ENCODE measurements around the gene EIF3K. TPM values are rescaled to one million over a fixed set of nuclear protein-coding genes. Genes with fewer than 3 reads are reported as not detected.

Gene EIF3K
- polyA plus RNA-seq, 1 experiment: 357 TPM

- POLR2A ChIA-PET: interaction anchor here (0.5 to 1.1 kb wide), 2 partner anchors 29 to 41 kb away, joined by 5 read pairs; partner anchors contain the start of gene ACTN4
Observed at GRCh38 chr19:38617764-38618589, 1.0 kb upstream of the EIF3K start, which contains the start of gene MAP4K1. MAP4K1 (minus strand) TSS chr19:38617953; CDS start chr19:38617895, 58 bp downstream.

DNA sequence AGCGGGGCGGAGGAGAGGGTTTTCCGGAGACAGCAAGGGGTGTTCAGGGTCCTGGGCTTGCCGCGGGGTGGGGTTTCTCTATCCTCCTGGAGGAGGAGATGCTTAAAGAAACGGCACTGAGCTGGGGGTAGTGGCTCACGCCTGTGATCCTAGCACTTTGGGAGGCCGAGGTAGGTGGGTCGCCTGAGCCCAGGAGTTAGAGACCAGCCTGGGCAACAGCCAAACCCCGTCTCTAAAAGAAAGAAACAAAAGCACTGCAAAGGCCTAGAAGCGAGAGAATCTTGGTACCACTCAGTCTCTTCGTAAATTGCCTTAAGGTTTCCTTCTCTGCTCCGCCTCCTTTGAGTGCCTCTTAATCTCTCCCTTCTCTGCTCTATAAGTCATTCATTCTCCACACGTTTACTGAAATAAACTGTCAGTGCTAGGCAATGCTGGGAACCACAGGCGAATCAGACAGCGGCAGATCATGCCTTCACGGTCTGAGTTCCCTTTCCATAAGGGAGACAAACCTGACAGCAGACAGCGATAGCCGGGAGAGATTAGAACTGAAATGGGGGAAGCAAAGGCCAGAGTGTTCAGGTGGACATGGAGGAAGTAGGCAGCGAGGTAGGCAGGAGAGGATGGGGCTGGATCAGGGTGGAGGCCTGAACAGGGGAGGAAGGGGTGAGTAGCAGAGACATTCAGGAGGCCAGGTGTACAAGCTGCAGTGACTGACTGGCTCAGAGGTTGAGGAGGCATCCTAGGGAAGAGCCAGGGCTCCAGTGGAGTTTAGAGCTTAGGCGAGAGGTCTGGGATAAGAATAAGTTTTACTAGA lies 580 bp downstream of the EIF3K start:
- TF ChIP-seq, protein P1, sequence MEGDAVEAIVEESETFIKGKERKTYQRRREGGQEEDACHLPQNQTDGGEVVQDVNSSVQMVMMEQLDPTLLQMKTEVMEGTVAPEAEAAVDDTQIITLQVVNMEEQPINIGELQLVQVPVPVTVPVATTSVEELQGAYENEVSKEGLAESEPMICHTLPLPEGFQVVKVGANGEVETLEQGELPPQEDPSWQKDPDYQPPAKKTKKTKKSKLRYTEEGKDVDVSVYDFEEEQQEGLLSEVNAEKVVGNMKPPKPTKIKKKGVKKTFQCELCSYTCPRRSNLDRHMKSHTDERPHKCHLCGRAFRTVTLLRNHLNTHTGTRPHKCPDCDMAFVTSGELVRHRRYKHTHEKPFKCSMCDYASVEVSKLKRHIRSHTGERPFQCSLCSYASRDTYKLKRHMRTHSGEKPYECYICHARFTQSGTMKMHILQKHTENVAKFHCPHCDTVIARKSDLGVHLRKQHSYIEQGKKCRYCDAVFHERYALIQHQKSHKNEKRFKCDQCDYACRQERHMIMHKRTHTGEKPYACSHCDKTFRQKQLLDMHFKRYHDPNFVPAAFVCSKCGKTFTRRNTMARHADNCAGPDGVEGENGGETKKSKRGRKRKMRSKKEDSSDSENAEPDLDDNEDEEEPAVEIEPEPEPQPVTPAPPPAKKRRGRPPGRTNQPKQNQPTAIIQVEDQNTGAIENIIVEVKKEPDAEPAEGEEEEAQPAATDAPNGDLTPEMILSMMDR (IDR thresholded peaks at IDR 0.05; ENCODE audit: insufficient read depth, low read depth, low read length): no peak
- POLR2A ChIA-PET: interaction anchor here (0.6 to 1.1 kb wide), 3 partner anchors 28 to 230 kb away, joined by 3 to 5 read pairs (median 4); partner anchors contain the start of genes ACTN4 and FAM98C
- no peak for DNase-seq (ENCODE audit: low read depth)

More at GRCh38 chr19:38617764-38618589, 1.0 kb upstream of the EIF3K start, which contains the start of gene MAP4K1:
- TF ChIP-seq, protein P1 (IDR thresholded peaks at IDR 0.05; ENCODE audit: insufficient read depth, low read depth, low read length): no peak
- Histone ChIP-seq H3K36me3 (ENCODE audit: control insufficient read depth, insufficient read depth, low read length) (peaks cover 7% of the 10 kb centered on the region), H3K4me3 (ENCODE audit: low read depth, low read length) (peak within 1 kb of the TSS; percentile 92), H3K27me3 (ENCODE audit: control insufficient read depth, insufficient read depth, low read length) (no peaks in the 10 kb centered on the region)
- CTCF ChIA-PET: interaction anchor here (1.0 to 2.1 kb wide), 6 partner anchors 14 to 312 kb away, joined by 3 to 13 read pairs (median 4); partner anchors contain the start of genes FAM98C, MRPS12 and SARS2
- no peak for DNase-seq (ENCODE audit: low read depth)

GRCh38 chr19:38624822-38625221 lies 5.8 kb downstream of the EIF3K start:
- DNase-seq (ENCODE audit: low read depth): no peak
- Histone ChIP-seq H3K27me3 (ENCODE audit: control insufficient read depth, insufficient read depth, low read length) (no peaks in the 10 kb centered on the region), H3K36me3 (ENCODE audit: control insufficient read depth, insufficient read depth, low read length) (peaks cover 33% of the 10 kb centered on the region), H3K4me3 (ENCODE audit: low read depth, low read length) (no peak overlapping the region)
- ChIA-PET CTCF (interaction anchor here (0.7 to 2.4 kb wide), 4 partner anchors 10 to 222 kb away, joined by 3 to 9 read pairs (median 5); partner anchors contain the start of gene FAM98C), POLR2A (no interaction called here)
- TF ChIP-seq, protein P1 (IDR thresholded peaks at IDR 0.05; ENCODE audit: insufficient read depth, low read depth, low read length): no peak

More for the DNA sequence above, 580 bp downstream of the EIF3K start:
- H3K27me3 ChIP-seq (ENCODE audit: control insufficient read depth, insufficient read depth, low read length): no peaks in the 10 kb centered on the region
- CTCF ChIA-PET: interaction anchor here (1.1 to 2.1 kb wide), 7 partner anchors 14 to 311 kb away, joined by 4 to 13 read pairs (median 5); partner anchors contain the start of genes FAM98C, MRPS12 and SARS2
- peaks cover 15% of the 10 kb centered on the region for H3K36me3 ChIP-seq (ENCODE audit: control insufficient read depth, insufficient read depth, low read length)
- H3K4me3 ChIP-seq (ENCODE audit: low read depth, low read length): peak overlapping the region; percentile 92

DNA sequence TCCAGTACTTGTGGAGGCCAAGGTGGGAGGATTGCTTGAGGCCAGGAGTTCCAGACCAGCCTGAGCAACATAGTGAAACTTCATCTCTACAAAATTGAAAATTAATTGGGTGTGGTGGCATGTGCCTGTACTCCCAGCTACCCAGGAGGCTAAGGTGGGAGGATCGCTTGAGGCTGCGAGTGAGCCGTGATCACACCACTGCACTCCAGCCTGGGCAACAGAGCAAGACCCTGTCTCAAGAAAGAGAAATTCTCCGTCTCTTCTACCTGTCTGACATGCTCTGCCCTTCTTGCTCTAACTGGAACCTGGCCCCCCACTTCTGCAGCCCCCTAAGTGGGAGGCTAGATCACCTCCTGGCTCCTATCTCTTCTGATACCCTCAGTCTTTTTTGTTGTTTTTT lies 7.4 kb downstream of the EIF3K start:
- TF ChIP-seq, protein P1 (IDR thresholded peaks at IDR 0.05; ENCODE audit: insufficient read depth, low read depth, low read length): no peak
- CTCF ChIA-PET: interaction anchor here (1.8 to 2.2 kb wide), 2 partner anchors 10 to 223 kb away, joined by 6 to 8 read pairs; partner anchors contain the start of gene FAM98C
- POLR2A ChIA-PET: no interaction called here
- Histone ChIP-seq H3K4me3 (ENCODE audit: low read depth, low read length) (no peak overlapping the region), H3K36me3 (ENCODE audit: control insufficient read depth, insufficient read depth, low read length) (peaks cover 31% of the 10 kb centered on the region), H3K27me3 (ENCODE audit: control insufficient read depth, insufficient read depth, low read length) (no peaks in the 10 kb centered on the region)
- DNase-seq (ENCODE audit: low read depth): no peak

All from BJ (cell line).